ENCODE measurements around the gene CBLB. TPM values are rescaled to one million over a fixed set of nuclear protein-coding genes. Genes with fewer than 3 reads are reported as not detected.

CBLB gene
- total RNA-seq, 1 experiment from 2014 or later = 6.5 TPM

- no peaks in the 10 kb centered on the region for H3K27me3 ChIP-seq (ENCODE audit: control insufficient read depth, insufficient read depth, low read length)
- no peak for DNase-seq
- H3K4me3 ChIP-seq (ENCODE audit: insufficient read depth, low read depth, low read length) = no peak overlapping the region
- H3K36me3 ChIP-seq (replicated peaks; ENCODE audit: control insufficient read depth, insufficient read depth, low read length) = no peaks in the 10 kb centered on the region
Measured at GRCh38 chr3:105847452-105847851, 21.4 kb downstream of the CBLB start.

- no peak for DNase-seq
- Histone ChIP-seq H3K27me3 (ENCODE audit: control insufficient read depth, insufficient read depth, low read length) (no peaks in the 10 kb centered on the region), H3K36me3 (replicated peaks; ENCODE audit: control insufficient read depth, insufficient read depth, low read length) (no peaks in the 10 kb centered on the region), H3K4me3 (ENCODE audit: insufficient read depth, low read depth, low read length) (no peak overlapping the region)
Measured at GRCh38 chr3:105846809-105847208, 22.0 kb downstream of the CBLB start.

- Histone ChIP-seq H3K36me3 (replicated peaks; ENCODE audit: control insufficient read depth, insufficient read depth, low read length) (no peaks in the 10 kb centered on the region), H3K4me3 (ENCODE audit: insufficient read depth, low read depth, low read length) (no peak overlapping the region), H3K27me3 (ENCODE audit: control insufficient read depth, insufficient read depth, low read length) (no peaks in the 10 kb centered on the region)
- no peak for DNase-seq
Measured at GRCh38 chr3:105845488-105845887, 23.3 kb downstream of the CBLB start.

- H3K36me3 ChIP-seq (replicated peaks; ENCODE audit: control insufficient read depth, insufficient read depth, low read length) = no peaks in the 10 kb centered on the region
- no peak for DNase-seq
- no peak overlapping the region for H3K4me3 ChIP-seq (ENCODE audit: insufficient read depth, low read depth, low read length)
- H3K27me3 ChIP-seq (ENCODE audit: control insufficient read depth, insufficient read depth, low read length) = no peaks in the 10 kb centered on the region
Measured at GRCh38 chr3:105844704-105845103, 24.1 kb downstream of the CBLB start.

GRCh38 chr3:105843994-105844393, 24.8 kb downstream of the CBLB start:
- Histone ChIP-seq H3K4me3 (ENCODE audit: insufficient read depth, low read depth, low read length) (no peak overlapping the region), H3K27me3 (ENCODE audit: control insufficient read depth, insufficient read depth, low read length) (no peaks in the 10 kb centered on the region), H3K36me3 (replicated peaks; ENCODE audit: control insufficient read depth, insufficient read depth, low read length) (no peaks in the 10 kb centered on the region)
- DNase-seq = no peak

- no peaks in the 10 kb centered on the region for H3K27me3 ChIP-seq (ENCODE audit: control insufficient read depth, insufficient read depth, low read length)
- H3K36me3 ChIP-seq (replicated peaks; ENCODE audit: control insufficient read depth, insufficient read depth, low read length) = no peaks in the 10 kb centered on the region
- no peak overlapping the region for H3K4me3 ChIP-seq (ENCODE audit: insufficient read depth, low read depth, low read length)
- DNase-seq = no peak
Measured at GRCh38 chr3:105842943-105843342, 25.9 kb downstream of the CBLB start.

- Histone ChIP-seq H3K4me3 (ENCODE audit: insufficient read depth, low read depth, low read length) (no peak overlapping the region), H3K36me3 (replicated peaks; ENCODE audit: control insufficient read depth, insufficient read depth, low read length) (no peaks in the 10 kb centered on the region), H3K27me3 (ENCODE audit: control insufficient read depth, insufficient read depth, low read length) (no peaks in the 10 kb centered on the region)
- no peak for DNase-seq
Measured at GRCh38 chr3:105842449-105842848, 26.4 kb downstream of the CBLB start.

GRCh38 chr3:105837947-105838346, 30.9 kb downstream of the CBLB start:
- DNase-seq = no peak
- Histone ChIP-seq H3K36me3 (replicated peaks; ENCODE audit: control insufficient read depth, insufficient read depth, low read length) (no peaks in the 10 kb centered on the region), H3K27me3 (ENCODE audit: control insufficient read depth, insufficient read depth, low read length) (no peaks in the 10 kb centered on the region), H3K4me3 (ENCODE audit: insufficient read depth, low read depth, low read length) (no peak overlapping the region)

GRCh38 chr3:105837143-105837740, 31.6 kb downstream of the CBLB start:
- no peak for DNase-seq
- Histone ChIP-seq H3K27me3 (ENCODE audit: control insufficient read depth, insufficient read depth, low read length) (no peaks in the 10 kb centered on the region), H3K36me3 (replicated peaks; ENCODE audit: control insufficient read depth, insufficient read depth, low read length) (no peaks in the 10 kb centered on the region), H3K4me3 (ENCODE audit: insufficient read depth, low read depth, low read length) (no peak overlapping the region)

- DNase-seq = no peak
- no peaks in the 10 kb centered on the region for H3K36me3 ChIP-seq (replicated peaks; ENCODE audit: control insufficient read depth, insufficient read depth, low read length)
- no peak overlapping the region for H3K4me3 ChIP-seq (ENCODE audit: insufficient read depth, low read depth, low read length)
- H3K27me3 ChIP-seq (ENCODE audit: control insufficient read depth, insufficient read depth, low read length) = no peaks in the 10 kb centered on the region
Measured at GRCh38 chr3:105836533-105836932, 32.3 kb downstream of the CBLB start.

GRCh38 chr3:105835606-105836005, 33.2 kb downstream of the CBLB start:
- no peak overlapping the region for H3K4me3 ChIP-seq (ENCODE audit: insufficient read depth, low read depth, low read length)
- no peak for DNase-seq
- no peaks in the 10 kb centered on the region for H3K36me3 ChIP-seq (replicated peaks; ENCODE audit: control insufficient read depth, insufficient read depth, low read length)
- no peaks in the 10 kb centered on the region for H3K27me3 ChIP-seq (ENCODE audit: control insufficient read depth, insufficient read depth, low read length)

- H3K36me3 ChIP-seq (replicated peaks; ENCODE audit: control insufficient read depth, insufficient read depth, low read length) = no peaks in the 10 kb centered on the region
- no peak overlapping the region for H3K4me3 ChIP-seq (ENCODE audit: insufficient read depth, low read depth, low read length)
- H3K27me3 ChIP-seq (ENCODE audit: control insufficient read depth, insufficient read depth, low read length) = no peaks in the 10 kb centered on the region
- no peak for DNase-seq
Measured at GRCh38 chr3:105834768-105835167, 34.0 kb downstream of the CBLB start.

- no peak for DNase-seq
- no peaks in the 10 kb centered on the region for H3K36me3 ChIP-seq (replicated peaks; ENCODE audit: control insufficient read depth, insufficient read depth, low read length)
- H3K4me3 ChIP-seq (ENCODE audit: insufficient read depth, low read depth, low read length) = no peak overlapping the region
Measured at GRCh38 chr3:105832644-105833043, 36.2 kb downstream of the CBLB start.

GRCh38 chr3:105830836-105831235, 38.0 kb downstream of the CBLB start:
- no peaks in the 10 kb centered on the region for H3K27me3 ChIP-seq (ENCODE audit: control insufficient read depth, insufficient read depth, low read length)
- no peak for DNase-seq
- H3K36me3 ChIP-seq (replicated peaks; ENCODE audit: control insufficient read depth, insufficient read depth, low read length) = no peaks in the 10 kb centered on the region
- no peak overlapping the region for H3K4me3 ChIP-seq (ENCODE audit: insufficient read depth, low read depth, low read length)

More at GRCh38 chr3:105832644-105833043, 36.2 kb downstream of the CBLB start:
- no peaks in the 10 kb centered on the region for H3K27me3 ChIP-seq (ENCODE audit: control insufficient read depth, insufficient read depth, low read length)

GRCh38 chr3:105829871-105830622, 38.8 kb downstream of the CBLB start:
- Histone ChIP-seq H3K4me3 (ENCODE audit: insufficient read depth, low read depth, low read length) (no peak overlapping the region), H3K27me3 (ENCODE audit: control insufficient read depth, insufficient read depth, low read length) (no peaks in the 10 kb centered on the region), H3K36me3 (replicated peaks; ENCODE audit: control insufficient read depth, insufficient read depth, low read length) (no peaks in the 10 kb centered on the region)
- no peak for DNase-seq

Measured in H7 (cell line).